ENCODE measurements around the gene SERINC4.
"Not testable (repeated sequence)": the region's sequence is repeated elsewhere in the genome, so short reads cannot be mapped to it uniquely, and the experiment has no call there.

Gene SERINC4
- 0 to 0.52 (median 0.19) reads per million in 3 donors for total RNA-seq

DNA sequence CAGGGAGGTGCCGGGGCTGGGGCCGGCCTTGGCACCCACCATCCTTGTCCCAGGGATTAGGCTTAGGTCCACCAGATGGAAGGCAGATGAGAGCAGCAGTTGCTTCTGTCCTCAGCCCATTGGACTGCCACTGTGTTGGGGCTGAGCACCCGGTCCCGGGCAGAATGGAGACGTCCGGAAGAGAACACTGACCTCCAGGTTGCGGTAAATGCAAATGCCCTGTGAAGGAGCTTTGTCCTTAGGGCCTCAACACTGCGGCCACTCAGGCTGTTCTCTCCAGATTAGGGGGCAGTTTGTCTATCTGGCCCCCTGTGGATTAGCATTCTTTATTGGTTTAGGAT lies at the start of gene SERINC4:
SERINC4 (minus strand) TSS at position 276 of the 341 bp plus-strand sequence; CDS start at position 42, 234 bp downstream.
- Histone ChIP-seq H3K4me1 (ENCODE audit: control insufficient read depth, insufficient read depth, low read length, poor library complexity, severe bottlenecking) (peaks cover 16% of the 10 kb centered on the region), H3K36me3 (ENCODE audit: control insufficient read depth, insufficient read depth, low read length) (peaks cover 48% of the 10 kb centered on the region), H3K27me3 (replicated peaks; ENCODE audit: control insufficient read depth, insufficient read depth, low read length, poor library complexity, severe bottlenecking) (no peaks in the 10 kb centered on the region), H3K27ac (ENCODE audit: insufficient read depth, low read length, poor library complexity, severe bottlenecking) (peak within 1 kb of the TSS; percentile 77), H3K4me3 (ENCODE audit: insufficient read depth, low read depth, low read length, poor library complexity, severe bottlenecking) (peak within 1 kb of the TSS; percentile 89), H3K9me3 (ENCODE audit: control insufficient read depth, low read length) (no peaks in the 10 kb centered on the region)
- no peak for DNase-seq

DNA sequence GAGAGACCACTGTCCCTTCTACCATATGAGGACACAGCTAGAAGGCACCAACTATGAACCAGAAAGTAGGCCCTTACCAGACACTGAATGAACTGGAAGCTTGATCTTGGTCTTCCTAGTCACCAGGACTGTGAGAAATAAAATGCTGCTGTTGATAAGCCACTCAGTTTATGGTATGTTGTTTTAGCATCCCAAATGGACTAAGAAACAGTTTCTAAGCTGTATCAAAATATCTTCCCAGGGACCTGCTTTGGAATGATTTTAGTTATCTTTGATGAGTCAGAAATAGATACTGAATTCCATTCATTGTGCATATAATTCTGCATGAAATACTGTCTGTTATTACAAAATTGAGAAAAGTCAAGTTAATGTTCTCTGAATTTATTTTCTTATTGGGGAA lies 45.4 kb upstream of the SERINC4 start:
- peaks cover 24% of the 10 kb centered on the region for H3K36me3 ChIP-seq (ENCODE audit: control insufficient read depth, insufficient read depth, low read length)
- no peak overlapping the region for H3K4me3 ChIP-seq (ENCODE audit: insufficient read depth, low read depth, low read length, poor library complexity, severe bottlenecking)
- no peaks in the 10 kb centered on the region for H3K27me3 ChIP-seq (replicated peaks; ENCODE audit: control insufficient read depth, insufficient read depth, low read length, poor library complexity, severe bottlenecking)
- no peaks in the 10 kb centered on the region for H3K9me3 ChIP-seq (ENCODE audit: control insufficient read depth, low read length)
- no peaks in the 10 kb centered on the region for H3K4me1 ChIP-seq (ENCODE audit: control insufficient read depth, insufficient read depth, low read length, poor library complexity, severe bottlenecking)
- DNase-seq, result no peak
- no peak overlapping the region for H3K27ac ChIP-seq (ENCODE audit: insufficient read depth, low read length, poor library complexity, severe bottlenecking)

DNA sequence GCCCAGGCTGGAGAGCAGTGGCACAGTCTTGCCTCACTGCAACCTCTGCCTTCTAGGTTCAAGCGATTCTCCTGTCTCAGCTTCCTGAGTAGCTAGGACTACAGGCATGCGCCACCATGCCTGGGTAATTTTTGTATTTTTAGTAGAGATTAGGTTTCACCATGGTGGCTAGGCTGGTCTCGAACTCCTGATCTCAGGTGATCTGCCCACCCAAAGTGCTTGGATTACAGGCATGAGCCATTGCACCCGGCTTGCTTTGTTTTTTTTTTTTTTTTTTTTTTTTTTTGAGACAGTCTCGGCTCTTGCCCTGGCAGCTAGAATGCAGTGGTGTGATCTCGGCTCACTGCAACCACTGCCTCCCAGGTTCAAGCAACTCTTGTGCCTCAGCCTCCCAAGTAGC lies 32.5 kb upstream of the SERINC4 start:
- H3K27ac ChIP-seq (ENCODE audit: insufficient read depth, low read length, poor library complexity, severe bottlenecking); DNase-seq; H3K27me3 ChIP-seq (replicated peaks; ENCODE audit: control insufficient read depth, insufficient read depth, low read length, poor library complexity, severe bottlenecking); H3K9me3 ChIP-seq (ENCODE audit: control insufficient read depth, low read length); H3K4me1 ChIP-seq (ENCODE audit: control insufficient read depth, insufficient read depth, low read length, poor library complexity, severe bottlenecking); H3K4me3 ChIP-seq (ENCODE audit: insufficient read depth, low read depth, low read length, poor library complexity, severe bottlenecking); H3K36me3 ChIP-seq (ENCODE audit: control insufficient read depth, insufficient read depth, low read length): not testable (repeated sequence)

DNA sequence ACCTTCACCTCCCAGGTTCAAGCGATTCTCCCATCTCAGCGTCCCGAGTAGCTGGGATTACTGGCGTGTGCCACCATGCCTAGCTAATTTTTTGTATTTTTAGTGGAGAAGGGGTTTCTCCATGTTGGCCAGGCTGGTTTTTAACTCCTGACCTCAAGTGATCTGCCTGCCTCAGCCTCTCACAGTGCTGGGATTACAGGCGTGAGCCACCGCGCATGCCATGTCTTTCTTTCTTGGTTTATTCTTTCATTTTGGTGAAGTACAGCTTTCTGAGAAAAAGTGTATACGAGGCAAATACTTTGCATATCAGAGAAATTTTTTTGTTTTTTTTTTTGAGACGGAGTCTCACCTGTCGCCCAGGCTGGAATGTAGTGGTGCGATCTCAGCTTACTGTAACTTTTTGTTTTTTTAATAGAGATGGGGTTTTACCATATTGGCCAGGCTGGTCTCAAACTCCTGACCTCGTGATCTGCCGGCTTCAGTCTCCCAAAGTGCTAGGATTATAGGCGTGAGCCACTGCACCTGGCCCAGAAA lies 31.6 kb upstream of the SERINC4 start:
- DNase-seq; H3K27me3 ChIP-seq (replicated peaks; ENCODE audit: control insufficient read depth, insufficient read depth, low read length, poor library complexity, severe bottlenecking); H3K9me3 ChIP-seq (ENCODE audit: control insufficient read depth, low read length); H3K4me3 ChIP-seq (ENCODE audit: insufficient read depth, low read depth, low read length, poor library complexity, severe bottlenecking); H3K36me3 ChIP-seq (ENCODE audit: control insufficient read depth, insufficient read depth, low read length); H3K27ac ChIP-seq (ENCODE audit: insufficient read depth, low read length, poor library complexity, severe bottlenecking); H3K4me1 ChIP-seq (ENCODE audit: control insufficient read depth, insufficient read depth, low read length, poor library complexity, severe bottlenecking): not testable (repeated sequence)

- not testable (repeated sequence) for H3K4me1 ChIP-seq (ENCODE audit: control insufficient read depth, insufficient read depth, low read length, poor library complexity, severe bottlenecking); H3K9me3 ChIP-seq (ENCODE audit: control insufficient read depth, low read length); H3K27ac ChIP-seq (ENCODE audit: insufficient read depth, low read length, poor library complexity, severe bottlenecking); H3K4me3 ChIP-seq (ENCODE audit: insufficient read depth, low read depth, low read length, poor library complexity, severe bottlenecking); DNase-seq; H3K27me3 ChIP-seq (replicated peaks; ENCODE audit: control insufficient read depth, insufficient read depth, low read length, poor library complexity, severe bottlenecking); H3K36me3 ChIP-seq (ENCODE audit: control insufficient read depth, insufficient read depth, low read length)
These were observed 30.8 kb upstream of the SERINC4 start for GRCh38 chr15:43830691-43831275.

- H3K27ac ChIP-seq (ENCODE audit: insufficient read depth, low read length, poor library complexity, severe bottlenecking); DNase-seq; H3K4me3 ChIP-seq (ENCODE audit: insufficient read depth, low read depth, low read length, poor library complexity, severe bottlenecking); H3K36me3 ChIP-seq (ENCODE audit: control insufficient read depth, insufficient read depth, low read length); H3K27me3 ChIP-seq (replicated peaks; ENCODE audit: control insufficient read depth, insufficient read depth, low read length, poor library complexity, severe bottlenecking); H3K9me3 ChIP-seq (ENCODE audit: control insufficient read depth, low read length): not testable (repeated sequence)
- peaks cover 10% of the 10 kb centered on the region for H3K4me1 ChIP-seq (ENCODE audit: control insufficient read depth, insufficient read depth, low read length, poor library complexity, severe bottlenecking)
These were observed 30.0 kb upstream of the SERINC4 start for GRCh38 chr15:43829951-43830540.

GRCh38 chr15:43828061-43828657 lies 28.1 kb upstream of the SERINC4 start:
- H3K27ac ChIP-seq (ENCODE audit: insufficient read depth, low read length, poor library complexity, severe bottlenecking), result peak overlapping the region; percentile 82
- DNase-seq, result no peak
- H3K36me3 ChIP-seq (ENCODE audit: control insufficient read depth, insufficient read depth, low read length), result no peaks in the 10 kb centered on the region
- H3K27me3 ChIP-seq (replicated peaks; ENCODE audit: control insufficient read depth, insufficient read depth, low read length, poor library complexity, severe bottlenecking), result no peaks in the 10 kb centered on the region
- peaks cover 16% of the 10 kb centered on the region for H3K4me1 ChIP-seq (ENCODE audit: control insufficient read depth, insufficient read depth, low read length, poor library complexity, severe bottlenecking)
- peak overlapping the region; percentile 33 for H3K4me3 ChIP-seq (ENCODE audit: insufficient read depth, low read depth, low read length, poor library complexity, severe bottlenecking)
- no peaks in the 10 kb centered on the region for H3K9me3 ChIP-seq (ENCODE audit: control insufficient read depth, low read length)

DNA sequence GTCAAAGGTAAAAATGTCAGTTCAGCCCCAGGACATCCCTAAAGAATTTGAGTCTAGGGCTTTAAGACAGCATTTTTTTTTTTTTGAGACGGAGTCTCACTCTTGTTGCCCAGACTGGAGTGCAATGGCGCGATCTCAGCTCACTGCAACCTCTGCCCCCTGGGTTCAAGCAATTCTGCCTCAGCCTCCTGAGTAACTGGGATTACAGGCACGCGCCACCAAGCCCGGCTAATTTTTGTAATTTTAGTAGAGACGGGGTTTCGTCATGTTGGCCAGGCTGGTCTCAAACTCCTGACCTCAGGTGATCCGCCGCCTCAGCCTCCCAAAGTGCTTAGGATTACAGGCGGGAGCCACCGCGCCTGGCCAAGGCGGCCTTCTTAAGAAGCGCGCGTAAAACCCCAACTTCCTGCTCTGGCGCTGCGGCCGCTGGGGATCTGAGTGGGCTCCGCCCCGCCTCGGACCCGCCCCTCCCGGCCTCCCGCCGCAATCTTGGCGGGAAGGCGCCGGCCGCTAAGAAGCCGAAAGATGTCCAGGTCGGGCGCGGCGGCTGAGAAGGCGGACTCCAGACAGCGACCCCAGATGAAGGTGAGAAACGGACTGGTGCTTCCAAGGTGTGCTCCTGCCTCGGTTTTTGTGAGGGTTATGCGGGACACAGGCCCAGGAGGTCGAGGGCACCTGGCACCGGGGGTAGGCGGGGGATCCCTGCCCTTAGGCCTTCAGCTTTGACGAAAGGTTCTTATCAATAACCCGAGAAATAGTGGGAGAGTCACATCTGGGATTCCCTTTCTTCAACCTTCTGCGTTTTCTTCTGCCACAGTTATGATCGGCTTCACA lies 26.7 kb upstream of the SERINC4 start, which contains the start of gene WDR76:
WDR76 (plus strand) TSS at position 495 of the 834 bp plus-strand sequence; CDS start at position 526, 31 bp downstream.
- H3K9me3 ChIP-seq (ENCODE audit: control insufficient read depth, low read length), result no peaks in the 10 kb centered on the region
- H3K4me1 ChIP-seq (ENCODE audit: control insufficient read depth, insufficient read depth, low read length, poor library complexity, severe bottlenecking), result peaks cover 20% of the 10 kb centered on the region
- peak within 1 kb of the TSS; percentile 82 for H3K27ac ChIP-seq (ENCODE audit: insufficient read depth, low read length, poor library complexity, severe bottlenecking)
- peak within 1 kb of the TSS; percentile 69 for H3K4me3 ChIP-seq (ENCODE audit: insufficient read depth, low read depth, low read length, poor library complexity, severe bottlenecking)
- H3K27me3 ChIP-seq (replicated peaks; ENCODE audit: control insufficient read depth, insufficient read depth, low read length, poor library complexity, severe bottlenecking), result no peaks in the 10 kb centered on the region
- peak; percentile 53 to 72 (median 57) for DNase-seq
- H3K36me3 ChIP-seq (ENCODE audit: control insufficient read depth, insufficient read depth, low read length), result no peaks in the 10 kb centered on the region

DNA sequence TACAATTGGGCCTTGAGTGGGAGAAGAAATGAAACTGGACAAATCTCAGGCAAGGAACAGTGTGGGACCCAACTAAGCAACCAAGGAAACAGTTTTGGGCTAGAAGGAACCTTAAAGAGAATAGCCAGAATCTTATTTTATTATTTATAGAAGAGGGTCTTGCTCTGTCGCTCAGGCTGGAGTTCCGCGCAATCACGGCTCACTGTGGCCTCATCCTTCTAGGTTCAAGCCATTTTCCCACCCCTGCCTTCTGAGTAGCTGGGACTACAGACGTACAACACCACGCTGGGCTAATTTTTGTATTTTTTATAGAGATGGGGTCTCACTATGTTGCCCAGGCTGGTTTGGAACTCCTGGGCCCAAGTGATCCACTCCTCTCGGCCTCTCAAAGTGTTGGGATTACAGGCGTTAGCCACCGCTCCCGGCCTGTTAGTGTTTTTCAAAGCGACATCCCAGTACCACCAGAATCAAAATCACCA lies 26.0 kb upstream of the SERINC4 start:
- H3K4me1 ChIP-seq (ENCODE audit: control insufficient read depth, insufficient read depth, low read length, poor library complexity, severe bottlenecking), result peaks cover 25% of the 10 kb centered on the region
- no peaks in the 10 kb centered on the region for H3K36me3 ChIP-seq (ENCODE audit: control insufficient read depth, insufficient read depth, low read length)
- no peaks in the 10 kb centered on the region for H3K9me3 ChIP-seq (ENCODE audit: control insufficient read depth, low read length)
- no peaks in the 10 kb centered on the region for H3K27me3 ChIP-seq (replicated peaks; ENCODE audit: control insufficient read depth, insufficient read depth, low read length, poor library complexity, severe bottlenecking)
- no peak for DNase-seq
- H3K27ac ChIP-seq (ENCODE audit: insufficient read depth, low read length, poor library complexity, severe bottlenecking), result peak overlapping the region; percentile 82
- H3K4me3 ChIP-seq (ENCODE audit: insufficient read depth, low read depth, low read length, poor library complexity, severe bottlenecking), result peak overlapping the region; percentile 69

All from effector memory CD4-positive, alpha-beta T cell (primary cell).